ENCODE data around the gene MTAP. TPM values are rescaled to one million over a fixed set of nuclear protein-coding genes. Genes with fewer than 3 reads are reported as not detected.
A peak's percentile ranks its signal among the peaks of the same experiment; 100 is the strongest.

MTAP gene
- polyA plus RNA-seq, 3 donors, result 7.4 to 11.3 (median 7.8) TPM

- no peaks in the 10 kb centered on the region for H3K79me2 ChIP-seq (ENCODE audit: insufficient read depth, low read length)
- H4K20me1 ChIP-seq (ENCODE audit: insufficient read depth, low read length), result no peaks in the 10 kb centered on the region
- no peak overlapping the region for H3K27ac ChIP-seq (ENCODE audit: low read depth in 1 of 2, low read length in 2 of 2)
- Mint-ChIP-seq H3K27me3 (ENCODE audit: low read depth in 3 of 3) (peaks cover 92 to 98% (median 93%) of the 10 kb centered on the region in 3 donors), H3K9me3 (peaks cover 6 to 79% (median 46%) of the 10 kb centered on the region in 7 donors), H3K4me1 (peaks cover 54% of the 10 kb centered on the region), H3K36me3 (peaks cover 22 to 30% of the 10 kb centered on the region in 2 donors), H3K4me3 (peak overlapping the region in 1 of 2 donors; percentile 69), H3K27ac (no peak overlapping the region)
- H3K4me1 ChIP-seq (ENCODE audit: control insufficient read depth in 1 of 2, insufficient read depth in 2 of 2, low read length in 2 of 2), result peaks cover 32 to 42% of the 10 kb centered on the region in 2 donors
- no peak overlapping the region for H3K4me3 ChIP-seq (replicated peaks in 1 of 3; ENCODE audit: low read depth in 2 of 3, low read length in 3 of 3)
- H3K4me2 ChIP-seq (replicated peaks; ENCODE audit: extremely low read depth, low read length, poor library complexity, severe bottlenecking), result peak overlapping the region; percentile 19
- peak in 1 of 3 donors; percentile 36 for DNase-seq
- H3K9me3 ChIP-seq (replicated peaks in 1 of 2; ENCODE audit: control insufficient read depth in 1 of 2, insufficient read depth in 1 of 2, low read length in 2 of 2), result peaks cover 19 to 65% of the 10 kb centered on the region in 2 donors
- intact Hi-C loops (cut with micrococcal nuclease), result loop anchor here (5.0 kb wide), 2 partner anchors 40 to 155 kb away; partner anchors contain the start of gene CDKN2B (in 2 of the 2)
- no peaks in the 10 kb centered on the region for H3K36me3 ChIP-seq (replicated peaks in 1 of 2; ENCODE audit: control insufficient read depth in 1 of 2, insufficient read depth in 2 of 2, low read length in 2 of 2)
- TF ChIP-seq CTCF (IDR thresholded peaks at IDR 0.05), result no peak
- H2AFZ ChIP-seq (ENCODE audit: insufficient read depth, low read depth, low read length, poor library complexity, severe bottlenecking), result peak overlapping the region; percentile 26
- no peak overlapping the region for H3K9ac ChIP-seq (ENCODE audit: insufficient read depth, low read length, poor library complexity, severe bottlenecking)
- WGBS (ENCODE audit: insufficient coverage), result 6% methylated on average over 15 of the region's 19 CpGs
- peaks cover 94 to 100% of the 10 kb centered on the region in 2 donors for H3K27me3 ChIP-seq (ENCODE audit: control insufficient read depth in 2 of 2, insufficient read depth in 2 of 2, low read length in 2 of 2)
These were observed 164.7 kb downstream of the MTAP start for GRCh38 chr9:21967169-21967568.

DNA sequence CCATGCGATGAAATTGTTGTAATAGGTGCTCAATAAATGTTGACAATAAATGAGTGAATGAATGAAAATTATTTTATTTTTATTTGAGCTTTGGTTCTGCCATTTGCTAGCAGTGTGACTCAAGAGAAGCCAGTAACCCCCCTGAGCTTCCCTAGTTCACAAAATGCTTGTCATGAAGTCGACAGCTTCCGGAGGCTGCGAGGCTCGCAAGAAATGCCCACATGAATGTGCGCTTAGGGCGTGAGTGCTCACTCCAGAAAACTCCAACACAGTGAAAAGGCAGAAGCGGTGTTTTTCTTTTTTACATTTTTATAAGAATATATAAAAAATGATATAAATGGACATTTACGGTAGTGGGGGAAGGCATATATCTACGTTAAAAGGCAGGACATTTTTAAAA is 165.3 kb downstream of the MTAP start:
- intact Hi-C loops (cut with micrococcal nuclease), result loop anchor here (5.0 kb wide), 2 partner anchors 40 to 155 kb away; partner anchors contain the start of gene CDKN2B (in 2 of the 2)
- no peaks in the 10 kb centered on the region for H3K79me2 ChIP-seq (ENCODE audit: insufficient read depth, low read length)
- no peaks in the 10 kb centered on the region for H3K36me3 ChIP-seq (replicated peaks in 1 of 2; ENCODE audit: control insufficient read depth in 1 of 2, insufficient read depth in 2 of 2, low read length in 2 of 2)
- Mint-ChIP-seq H3K9me3 (peaks cover 4 to 80% (median 46%) of the 10 kb centered on the region in 7 donors), H3K4me1 (peaks cover 54% of the 10 kb centered on the region), H3K27me3 (ENCODE audit: low read depth in 3 of 3) (peaks cover 95 to 98% (median 97%) of the 10 kb centered on the region in 3 donors), H3K36me3 (peaks cover 22 to 30% of the 10 kb centered on the region in 2 donors), H3K27ac (no peak overlapping the region), H3K4me3 (peak overlapping the region in 1 of 2 donors; percentile 69)
- no peak overlapping the region for H3K27ac ChIP-seq (ENCODE audit: low read depth in 1 of 2, low read length in 2 of 2)
- no peak overlapping the region for H3K9ac ChIP-seq (ENCODE audit: insufficient read depth, low read length, poor library complexity, severe bottlenecking)
- no peak for TF ChIP-seq CTCF (IDR thresholded peaks at IDR 0.05)
- H3K9me3 ChIP-seq (replicated peaks in 1 of 2; ENCODE audit: control insufficient read depth in 1 of 2, insufficient read depth in 1 of 2, low read length in 2 of 2), result peaks cover 19 to 66% of the 10 kb centered on the region in 2 donors
- no peak overlapping the region for H2AFZ ChIP-seq (ENCODE audit: insufficient read depth, low read depth, low read length, poor library complexity, severe bottlenecking)
- peaks cover 94 to 100% of the 10 kb centered on the region in 2 donors for H3K27me3 ChIP-seq (ENCODE audit: control insufficient read depth in 2 of 2, insufficient read depth in 2 of 2, low read length in 2 of 2)
- H4K20me1 ChIP-seq (ENCODE audit: insufficient read depth, low read length), result no peaks in the 10 kb centered on the region
- DNase-seq, result peak in 1 of 3 donors; percentile 73
- peaks cover 32 to 42% of the 10 kb centered on the region in 2 donors for H3K4me1 ChIP-seq (ENCODE audit: control insufficient read depth in 1 of 2, insufficient read depth in 2 of 2, low read length in 2 of 2)
- H3K4me2 ChIP-seq (replicated peaks; ENCODE audit: extremely low read depth, low read length, poor library complexity, severe bottlenecking), result peak overlapping the region; percentile 19
- H3K4me3 ChIP-seq (replicated peaks in 1 of 3; ENCODE audit: low read depth in 2 of 3, low read length in 3 of 3), result no peak overlapping the region
- WGBS (ENCODE audit: insufficient coverage), result no CpG with 5 or more reads among the region's 10 CpGs
